Peyer's patch (tissue), 4 donors: Measurements from ENCODE around the gene PNPLA3.

Experiments used
- CTCF ChIP-seq, 6 experiments: fragments of 450-650 bp in 4 of 6; fragments of 200-600 bp in 2 of 6; sonication (generic) in 1 of 6; IDR thresholded peaks; one replicate each; pipeline ENCODE4 v1.5.1; 2017 to 2019; ENCODE audit warnings: antibody characterized with exemption in 6 of 6, mild to moderate bottlenecking in 3 of 6, moderate library complexity in 1 of 6
- POLR2A ChIP-seq, 2 donors: fragments of 450-650 bp; IDR thresholded peaks; one replicate each; pipeline ENCODE4 v1.5.1; 2017; ENCODE audit warnings: antibody characterized with exemption in 2 of 2, mild to moderate bottlenecking in 2 of 2, moderate library complexity in 2 of 2

GRCh38 chr22:43921370-43921769, 2.2 kb upstream of the PNPLA3 start:
- TF ChIP-seq POLR2A (IDR thresholded peaks at IDR 0.05) (no peak), CTCF (IDR thresholded peaks at IDR 0.05) (no peak)
